Activated CD8-positive, alpha-beta T cell treated with anti-CD3 and anti-CD28 coated beads for 36 hours (primary cell): ENCODE results near the gene SPAG17. TPM values are rescaled to one million over a fixed set of nuclear protein-coding genes. Genes with fewer than 3 reads are reported as not detected.

ENCODE experiments used
- ATAC-seq: fragments of 200-7000 bp; cut with Tn5 transposase; one replicate; pipeline ENCODE4 v1.10.0; 2021; ENCODE audit warnings: mild to moderate bottlenecking, moderate library complexity
- CTCF ChIA-PET: fragments of 350-600 bp; sonication (Branson Sonifier 250); formaldehyde crosslinking; loops from one replicate; lab custom pipeline; 2021; ENCODE audit warnings: antibody characterized with exemption; lab: Charles Lee
- POLR2A ChIA-PET: fragments of 350-600 bp; sonication (Branson Sonifier 250); formaldehyde crosslinking; loops from one replicate; lab custom pipeline; 2021; ENCODE audit warnings: antibody characterized with exemption; lab: Charles Lee
- DNase-seq: peaks from one replicate; pipeline ENCODE4 v3.0.0-alpha.2; 2020
- H3K27ac Mint-ChIP-seq: one replicate; pipeline ENCODE4 v1.8.0; 2021; ENCODE audit warnings: mild to moderate bottlenecking, mixed read lengths
- H3K27me3 Mint-ChIP-seq: one replicate; pipeline ENCODE4 v1.8.0; 2021; ENCODE audit warnings: mixed read lengths
- H3K36me3 Mint-ChIP-seq: one replicate; pipeline ENCODE4 v1.8.0; 2021; ENCODE audit warnings: low read depth, mixed read lengths
- H3K4me1 Mint-ChIP-seq: one replicate; pipeline ENCODE4 v1.8.0; 2021; ENCODE audit warnings: low read depth, mixed read lengths
- H3K4me3 Mint-ChIP-seq: one replicate; pipeline ENCODE4 v1.8.0; 2021; ENCODE audit warnings: mild to moderate bottlenecking, moderate library complexity, mixed read lengths
- H3K9me3 Mint-ChIP-seq: one replicate; pipeline ENCODE4 v1.8.0; 2021; ENCODE audit warnings: mixed read lengths
- intact Hi-C: fragments of 100-400 bp; cut with micrococcal nuclease; formaldehyde crosslinking; loops from one replicate; pipeline ENCODE4 v1.10.0; 2022
- total RNA-seq, 2 experiments: library from RNA; stranded (reverse); gene quantifications; one replicate each; pipeline ENCODE4 v1.2.3, GENCODE V29; 2021
- TF ChIP-seq, protein P1 (sequence below): fragments of 200-600 bp; IDR thresholded peaks from one replicate; pipeline ENCODE4 v1.8.0; 2022; ENCODE audit warnings: antibody characterized with exemption, mild to moderate bottlenecking

The SPAG17 gene
- total RNA-seq, 2 experiments from 2014 or later: not detected

GRCh38 chr1:118032883-118033282 lies 152.1 kb downstream of the SPAG17 start:
- CTCF ChIA-PET: no interaction called here
- DNase-seq: no peak
- ATAC-seq: no peak
- Mint-ChIP-seq H3K36me3 (no peaks in the 10 kb centered on the region), H3K9me3 (no peaks in the 10 kb centered on the region), H3K4me3 (no peak overlapping the region), H3K27ac (no peak overlapping the region), H3K27me3 (peaks cover 16% of the 10 kb centered on the region), H3K4me1 (no peaks in the 10 kb centered on the region)
- intact Hi-C loops: no loop called here
- TF ChIP-seq, protein P1, sequence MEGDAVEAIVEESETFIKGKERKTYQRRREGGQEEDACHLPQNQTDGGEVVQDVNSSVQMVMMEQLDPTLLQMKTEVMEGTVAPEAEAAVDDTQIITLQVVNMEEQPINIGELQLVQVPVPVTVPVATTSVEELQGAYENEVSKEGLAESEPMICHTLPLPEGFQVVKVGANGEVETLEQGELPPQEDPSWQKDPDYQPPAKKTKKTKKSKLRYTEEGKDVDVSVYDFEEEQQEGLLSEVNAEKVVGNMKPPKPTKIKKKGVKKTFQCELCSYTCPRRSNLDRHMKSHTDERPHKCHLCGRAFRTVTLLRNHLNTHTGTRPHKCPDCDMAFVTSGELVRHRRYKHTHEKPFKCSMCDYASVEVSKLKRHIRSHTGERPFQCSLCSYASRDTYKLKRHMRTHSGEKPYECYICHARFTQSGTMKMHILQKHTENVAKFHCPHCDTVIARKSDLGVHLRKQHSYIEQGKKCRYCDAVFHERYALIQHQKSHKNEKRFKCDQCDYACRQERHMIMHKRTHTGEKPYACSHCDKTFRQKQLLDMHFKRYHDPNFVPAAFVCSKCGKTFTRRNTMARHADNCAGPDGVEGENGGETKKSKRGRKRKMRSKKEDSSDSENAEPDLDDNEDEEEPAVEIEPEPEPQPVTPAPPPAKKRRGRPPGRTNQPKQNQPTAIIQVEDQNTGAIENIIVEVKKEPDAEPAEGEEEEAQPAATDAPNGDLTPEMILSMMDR: no peak
- POLR2A ChIA-PET: no interaction called here

DNA sequence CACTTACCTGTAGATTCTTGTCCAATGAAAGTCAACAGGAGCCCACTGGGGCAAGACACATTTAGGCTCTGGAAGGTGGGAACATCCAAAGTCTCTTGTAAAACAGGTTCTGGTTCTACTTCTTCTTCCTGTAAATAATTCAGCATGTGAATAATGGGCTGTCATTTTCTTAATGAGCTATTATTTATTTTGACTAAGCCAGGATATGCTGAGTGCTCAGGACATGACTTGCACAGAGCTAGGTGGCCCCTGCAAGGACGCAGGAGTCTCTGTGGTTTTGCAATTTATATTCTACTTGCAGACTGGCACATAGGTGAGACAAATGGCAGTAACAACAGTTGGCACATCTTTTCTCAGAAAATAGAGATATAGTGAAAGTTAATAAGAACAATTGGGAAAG lies 156.8 kb downstream of the SPAG17 start:
- H3K27ac Mint-ChIP-seq: no peak overlapping the region

GRCh38 chr1:118023199-118023598 lies 161.8 kb downstream of the SPAG17 start:
- no peaks in the 10 kb centered on the region for H3K9me3 Mint-ChIP-seq
- TF ChIP-seq, protein P1: no peak
- ChIA-PET POLR2A (no interaction called here), CTCF (no interaction called here)
- H3K27ac Mint-ChIP-seq: no peak overlapping the region
- no peaks in the 10 kb centered on the region for H3K4me1 Mint-ChIP-seq
- DNase-seq (no peak), ATAC-seq (no peak)
- no peaks in the 10 kb centered on the region for H3K36me3 Mint-ChIP-seq
- H3K4me3 Mint-ChIP-seq: no peak overlapping the region
- peaks cover 6% of the 10 kb centered on the region for H3K27me3 Mint-ChIP-seq
- intact Hi-C loops: no loop called here

More for the DNA sequence above, 156.8 kb downstream of the SPAG17 start:
- Mint-ChIP-seq H3K36me3 (no peaks in the 10 kb centered on the region), H3K4me1 (no peaks in the 10 kb centered on the region), H3K27me3 (peaks cover 14% of the 10 kb centered on the region), H3K9me3 (no peaks in the 10 kb centered on the region), H3K4me3 (no peak overlapping the region)
- TF ChIP-seq, protein P1: no peak
- ATAC-seq: no peak
- intact Hi-C loops: no loop called here
- ChIA-PET CTCF (no interaction called here), POLR2A (no interaction called here)
- no peak for DNase-seq

- no peaks in the 10 kb centered on the region for H3K9me3 Mint-ChIP-seq
- peaks cover 3% of the 10 kb centered on the region for H3K27me3 Mint-ChIP-seq
- H3K27ac Mint-ChIP-seq: no peak overlapping the region
- no peak for DNase-seq
- no peaks in the 10 kb centered on the region for H3K36me3 Mint-ChIP-seq
- ATAC-seq: no peak
- H3K4me1 Mint-ChIP-seq: no peaks in the 10 kb centered on the region
- CTCF ChIA-PET: interaction anchor here (0.9 kb wide), 1 partner anchor 9 kb away, joined by 3 read pairs; no protein-coding TSS in a partner anchor
- H3K4me3 Mint-ChIP-seq: no peak overlapping the region
- POLR2A ChIA-PET: no interaction called here
- TF ChIP-seq, protein P1: no peak
- intact Hi-C loops: no loop called here
These were observed 163.4 kb downstream of the SPAG17 start for GRCh38 chr1:118021668-118022067.

- Mint-ChIP-seq H3K27me3 (peaks cover 3% of the 10 kb centered on the region), H3K4me3 (no peak overlapping the region), H3K4me1 (no peaks in the 10 kb centered on the region), H3K36me3 (no peaks in the 10 kb centered on the region), H3K27ac (no peak overlapping the region), H3K9me3 (no peaks in the 10 kb centered on the region)
- intact Hi-C loops: no loop called here
- TF ChIP-seq, protein P1: no peak
- CTCF ChIA-PET: no interaction called here
- ATAC-seq (no peak), DNase-seq (no peak)
- POLR2A ChIA-PET: no interaction called here
These were observed 167.0 kb downstream of the SPAG17 start for GRCh38 chr1:118018060-118018459.
